ENCODE results near the gene PPP1R1B. TPM values are rescaled to one million over a fixed set of nuclear protein-coding genes. Genes with fewer than 3 reads are reported as not detected.

PPP1R1B gene
- total and polyA plus RNA-seq, 3 donors from 2014 or later = 22.4 to 63.1 (median 24.3) TPM

DNA sequence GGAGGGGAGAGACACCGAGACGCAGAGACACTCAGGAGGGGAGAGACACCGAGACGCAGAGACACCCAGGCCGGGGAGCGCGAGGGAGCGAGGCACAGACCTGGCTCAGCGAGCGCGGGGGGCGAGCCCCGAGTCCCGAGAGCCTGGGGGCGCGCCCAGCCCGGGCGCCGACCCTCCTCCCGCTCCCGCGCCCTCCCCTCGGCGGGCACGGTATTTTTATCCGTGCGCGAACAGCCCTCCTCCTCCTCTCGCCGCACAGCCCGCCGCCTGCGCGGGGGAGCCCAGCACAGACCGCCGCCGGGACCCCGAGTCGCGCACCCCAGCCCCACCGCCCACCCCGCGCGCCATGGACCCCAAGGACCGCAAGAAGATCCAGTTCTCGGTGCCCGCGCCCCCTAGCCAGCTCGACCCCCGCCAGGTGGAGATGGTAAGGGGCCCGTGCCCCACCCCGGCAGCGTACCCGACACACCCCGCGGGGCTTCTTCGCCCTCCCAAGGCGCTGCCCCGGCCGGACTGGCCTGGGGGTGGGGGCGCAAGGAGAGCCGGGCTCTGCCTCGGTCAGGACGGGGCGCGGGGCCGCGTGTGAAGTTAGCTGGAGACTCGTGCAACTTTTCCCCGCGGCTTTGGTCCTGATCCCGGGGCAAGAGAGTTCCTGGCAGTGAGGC, 427 bp downstream of the PPP1R1B start:
- no peaks in the 10 kb centered on the region for H3K9me3 ChIP-seq
- H3K27me3 ChIP-seq = no peaks in the 10 kb centered on the region
- no peak for TF ChIP-seq POLR2A (IDR thresholded peaks at IDR 0.05)
- DNase-seq = no peak
- H3K4me1 ChIP-seq = peaks cover 30% of the 10 kb centered on the region
- H3K27ac ChIP-seq = no peak overlapping the region
- WGBS, 2 donors = 0 to 1% methylated on average over 18 to 54 of the region's 72 CpGs
- peak overlapping the region; percentile 16 to 61 for H3K4me3 ChIP-seq
- no peaks in the 10 kb centered on the region for H3K36me3 ChIP-seq (ENCODE audit: low read depth, missing control alignments)
- intact Hi-C loops (cut with DNase I; ENCODE audit: low total_unique reads) = loop anchor here (5.0 kb wide), 1 partner anchor 120 kb away; no protein-coding TSS in a partner anchor

- Histone ChIP-seq H3K27me3 (no peaks in the 10 kb centered on the region), H3K4me1 (peaks cover 37% of the 10 kb centered on the region), H3K9me3 (no peaks in the 10 kb centered on the region), H3K4me3 (peak overlapping the region in 1 of 2 donors; percentile 61), H3K27ac (no peak overlapping the region), H3K36me3 (ENCODE audit: low read depth, missing control alignments) (no peaks in the 10 kb centered on the region)
- no peak for DNase-seq
- intact Hi-C loops (cut with DNase I; ENCODE audit: low total_unique reads) = loop anchor here (5.0 kb wide), 1 partner anchor 119 kb away; no protein-coding TSS in a partner anchor
- WGBS, 2 donors = 21 to 47% methylated on average over 3 to 6 of the region's 16 CpGs
- TF ChIP-seq POLR2A (IDR thresholded peaks at IDR 0.05) (no peak), CTCF (IDR thresholded peaks at IDR 0.05) (no peak)
Observed at GRCh38 chr17:39627712-39628516, 1.2 kb downstream of the PPP1R1B start.

GRCh38 chr17:39628655-39629493, 2.1 kb downstream of the PPP1R1B start:
- intact Hi-C loops (cut with DNase I; ENCODE audit: low total_unique reads) = loop anchor here (5.0 kb wide), 1 partner anchor 118 kb away; no protein-coding TSS in a partner anchor
- 63 to 83% methylated on average over 7 to 10 of the region's 10 CpGs for WGBS, 2 donors
- no peak for DNase-seq
- Histone ChIP-seq H3K27me3 (no peaks in the 10 kb centered on the region), H3K4me1 (peaks cover 40% of the 10 kb centered on the region), H3K9me3 (no peaks in the 10 kb centered on the region), H3K36me3 (ENCODE audit: low read depth, missing control alignments) (no peaks in the 10 kb centered on the region), H3K4me3 (no peak overlapping the region), H3K27ac (no peak overlapping the region)
- TF ChIP-seq CTCF (IDR thresholded peaks at IDR 0.05) = no peak
- no peak for TF ChIP-seq POLR2A (IDR thresholded peaks at IDR 0.05)

GRCh38 chr17:39629494-39629880, 2.7 kb downstream of the PPP1R1B start:
- peaks cover 44% of the 10 kb centered on the region for H3K4me1 ChIP-seq
- H3K4me3 ChIP-seq = no peak overlapping the region
- no peaks in the 10 kb centered on the region for H3K27me3 ChIP-seq
- TF ChIP-seq POLR2A (IDR thresholded peaks at IDR 0.05) (no peak), CTCF (IDR thresholded peaks at IDR 0.05) (no peak)
- 85 to 94% methylated on average over 2 to 3 of the region's 3 CpGs for WGBS, 2 donors
- intact Hi-C loops (cut with DNase I; ENCODE audit: low total_unique reads) = loop anchor here (5.0 kb wide), 1 partner anchor 118 kb away; no protein-coding TSS in a partner anchor
- H3K9me3 ChIP-seq = no peaks in the 10 kb centered on the region
- H3K36me3 ChIP-seq (ENCODE audit: low read depth, missing control alignments) = no peaks in the 10 kb centered on the region
- no peak for DNase-seq
- H3K27ac ChIP-seq = no peak overlapping the region

Data from testis (tissue), 3 donors.